K562 (cell line): ENCODE results near the gene MARCKSL1. TPM values are rescaled to one million over a fixed set of nuclear protein-coding genes. Genes with fewer than 3 reads are reported as not detected.

Experiments
- ADNP ChIP-seq: fragments of 200-800 bp; sonication (Bioruptor generic); IDR thresholded peaks from 2 replicates; pipeline ENCODE4 v1.6.1; 2016; ENCODE audit warnings: missing genetic modification characterization, missing compliant biosample characterization
- BACH1 ChIP-seq: fragments of 200-800 bp; sonication (Bioruptor generic); IDR thresholded peaks from 2 replicates; pipeline ENCODE4 v1.6.1; 2016; ENCODE audit warnings: missing genetic modification characterization, missing compliant biosample characterization
- BRD9 ChIP-seq: fragments of 450-650 bp; IDR thresholded peaks from 2 replicates; pipeline ENCODE4 v1.6.1; 2018; ENCODE audit warnings: low read depth; ENCODE audit not compliant: partially characterized antibody
- CC2D1A ChIP-seq: fragments of 450-650 bp; IDR thresholded peaks from 2 replicates; pipeline ENCODE4 v1.6.1; 2017; ENCODE audit warnings: mild to moderate bottlenecking
- CTBP1 ChIP-seq: fragments of 450-650 bp; IDR thresholded peaks from 2 replicates; pipeline ENCODE4 v1.6.1; 2016; ENCODE audit warnings: borderline replicate concordance
- HLTF ChIP-seq: fragments of 450-650 bp; IDR thresholded peaks from 2 replicates; pipeline ENCODE4 v1.6.1; 2016
- HMG20B ChIP-seq: fragments of 250-450 bp; sonication (Bioruptor Pico); IDR thresholded peaks from 2 replicates; pipeline ENCODE4 v1.5.0; 2021; ENCODE audit warnings: mild to moderate bottlenecking
- NCOR1 ChIP-seq: fragments of 450-650 bp; IDR thresholded peaks from 2 replicates; pipeline ENCODE4 v1.6.1; 2016; ENCODE audit warnings: mild to moderate bottlenecking, moderate library complexity
- NFE2 ChIP-seq: IDR thresholded peaks from 2 replicates; pipeline ENCODE4 v1.6.1; 2014; ENCODE audit warnings: antibody characterized with exemption, low read depth
- PHB2 ChIP-seq: fragments of 450-650 bp; IDR thresholded peaks from 2 replicates; pipeline ENCODE4 v1.6.1; 2017; ENCODE audit warnings: low read depth
- PHF20 ChIP-seq: fragments of 450-650 bp; IDR thresholded peaks from 2 replicates; pipeline ENCODE4 v1.6.1; 2018; ENCODE audit not compliant: partially characterized antibody
- PPARD ChIP-seq: fragments of 250-450 bp; sonication (Bioruptor Pico); IDR thresholded peaks from 2 replicates; pipeline ENCODE4 v1.8.0; 2022; ENCODE audit warnings: inconsistent platforms, mild to moderate bottlenecking, moderate library complexity
- PRMT5 ChIP-seq: sonication (generic); formaldehyde crosslinking; IDR thresholded peaks from 2 replicates; pipeline ENCODE4 v1.5.0; 2020; ENCODE audit warnings: missing genetic modification reagents
- STAT5B ChIP-seq: fragments of 250-450 bp; sonication (Bioruptor Pico); IDR thresholded peaks from 2 replicates; pipeline ENCODE4 v1.8.0; 2021; ENCODE audit warnings: mild to moderate bottlenecking, inconsistent platforms
- TRIM24 ChIP-seq, 2 experiments: fragments of 450-650 bp; IDR thresholded peaks; 2 replicates each; pipeline ENCODE4 v1.6.1; 2016
- XRCC5 ChIP-seq: fragments of 200-400 bp; formaldehyde crosslinking; IDR thresholded peaks from 2 replicates; pipeline ENCODE4 v1.6.1; 2017; ENCODE audit warnings: low read depth, mild to moderate bottlenecking, low read length
- ZNF174 ChIP-seq: fragments of 250-450 bp; sonication (Bioruptor Pico); IDR thresholded peaks from 2 replicates; pipeline ENCODE4 v1.4.0; 2020; ENCODE audit warnings: mild to moderate bottlenecking
- ZNF507 ChIP-seq: conservative IDR thresholded peaks from 2 replicates; pipeline ENCODE4 v1.6.1; 2017; ENCODE audit warnings: missing genetic modification characterization, missing compliant biosample characterization
- ZNF551 ChIP-seq: fragments of 250-450 bp; sonication (Bioruptor Pico); IDR thresholded peaks from 2 replicates; pipeline ENCODE4 v1.5.0; 2021; ENCODE audit warnings: mild to moderate bottlenecking, moderate library complexity
- ZNF583 ChIP-seq: fragments of 250-450 bp; sonication (Bioruptor Pico); IDR thresholded peaks from 2 replicates; pipeline ENCODE4 v1.4.0; 2020
- ZNF644 ChIP-seq: fragments of 200-800 bp; sonication (Bioruptor generic); IDR thresholded peaks from 2 replicates; pipeline ENCODE4 v1.6.1; 2016; ENCODE audit warnings: low read depth, missing genetic modification characterization, missing compliant biosample characterization
- ZNF79 ChIP-seq: fragments of 250-450 bp; sonication (Bioruptor Pico); IDR thresholded peaks from 2 replicates; pipeline ENCODE4 v1.4.0; 2020; ENCODE audit warnings: low read depth, mild to moderate bottlenecking, moderate library complexity
- polyA plus RNA-seq, 8 experiments: library from polyadenylated mRNA; depleted of rRNA in 4 of 8; stranded (reverse) in 5 of 8; unstranded in 3 of 8; fragments of >200 nt; fragmentation: Nextera tagmentation in 2 of 8; fragmentation: Illumina TruSeq in 1 of 8; extraction: Ambion mirVana in 2 of 8; extraction: Trizol in 1 of 8; gene quantifications; 2 replicates each; pipeline versions ENCODE4 v1.2.1 to v1.2.3, GENCODE V29; 2011 to 2014; ENCODE audit warnings: inconsistent platforms in 1 of 8, missing spikeins in 1 of 8
- total RNA-seq, 7 experiments: library from RNA; depleted of rRNA in 6 of 7; stranded (reverse); fragments of >200 nt in 6 of 7; fragmentation: Illumina TruSeq in 2 of 7; extraction: Trizol in 2 of 7; gene quantifications; 2 replicates each; pipeline versions ENCODE4 v1.2.1 to v1.2.3, GENCODE V29; 2011 to 2021; ENCODE audit warnings: low replicate concordance in 1 of 7
- TF ChIP-seq, protein P1 (sequence below): sonication (generic); formaldehyde crosslinking; IDR thresholded peaks from 2 replicates; pipeline ENCODE4 v1.8.0; 2023; ENCODE audit warnings: mild to moderate bottlenecking, missing genetic modification reagents
- TF ChIP-seq, protein P2 (sequence below): IDR thresholded peaks from 2 replicates; pipeline ENCODE4 v1.6.1; 2014; ENCODE audit warnings: antibody characterized with exemption
- TF ChIP-seq, protein P3 (sequence below): IDR thresholded peaks from 2 replicates; pipeline ENCODE4 v1.6.1; 2011; ENCODE audit warnings: borderline replicate concordance, low read depth, mild to moderate bottlenecking, moderate library complexity, low read length; ENCODE audit not compliant: insufficient read depth, poor library complexity, severe bottlenecking
- TF ChIP-seq, protein P4 (sequence below), 2 experiments: IDR thresholded peaks; 2 replicates each; pipeline ENCODE4 v1.6.1; 2011; ENCODE audit warnings: borderline replicate concordance in 1 of 2, control low read depth in 1 of 2, low read depth in 1 of 2, low read length in 1 of 2, mild to moderate bottlenecking in 1 of 2, mixed read lengths in 1 of 2, moderate library complexity in 1 of 2; ENCODE audit not compliant: insufficient read depth in 1 of 2, insufficient read length in 1 of 2, poor library complexity in 1 of 2, severe bottlenecking in 1 of 2; ENCODE audit errors: extremely low read depth in 1 of 2

Gene MARCKSL1
- total and polyA plus RNA-seq, 9 of the 15 experiments (the other 6 are each of a cell fraction or from before 2014, with no cell fraction given), result 14.7 to 325 (median 155) TPM

DNA sequence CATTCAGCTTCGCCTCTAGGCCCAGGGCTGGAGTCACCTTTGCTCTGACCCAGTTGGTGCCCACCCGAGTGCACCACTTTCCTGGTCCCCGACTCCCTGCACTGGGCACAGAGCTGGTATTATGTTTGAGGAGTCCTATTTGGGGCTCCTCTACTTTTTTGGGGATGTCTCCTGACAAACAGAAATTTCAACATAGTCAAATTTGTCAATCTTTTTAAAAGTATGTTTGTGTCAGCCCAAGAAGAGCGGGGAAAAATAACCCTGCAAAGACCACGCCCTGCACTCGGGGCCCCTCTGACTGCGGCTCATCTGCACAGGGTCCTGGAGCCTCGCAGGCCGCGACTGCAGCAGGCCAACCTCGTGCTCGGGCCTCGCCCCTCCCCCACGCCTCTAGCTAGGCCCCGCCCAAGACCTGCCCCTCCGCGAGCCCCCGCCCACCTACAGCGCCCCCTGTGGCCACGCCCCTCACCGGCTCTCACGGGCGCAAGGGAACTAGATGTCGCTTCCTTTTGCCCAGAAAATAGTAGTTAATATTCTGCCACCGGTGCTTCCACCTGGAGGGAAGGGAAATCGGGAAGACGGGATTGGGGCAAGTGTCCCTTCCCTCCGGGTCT is 14.9 kb upstream of the MARCKSL1 start (continued):
- TF ChIP-seq CTBP1 (no peak), PPARD (CRISPR knock-in tag) (no peak), ZNF507 (no peak), XRCC5 (no peak), HMG20B (CRISPR knock-in tag) (no peak), STAT5B (no peak), ZNF79 (CRISPR knock-in tag) (no peak), PRMT5 (CRISPR knock-in tag) (peak; percentile 60; the same call in 1 of the 2 replicates), ZNF644 (peak; percentile 64; the same call in 1 of the 2 replicates), NFE2 (no peak; the same call in 1 of the 2 replicates), PHB2 (no peak), NCOR1 (peak; percentile 19), HLTF (0 out of 2 replicates have a peak, but pooled peaks have one; percentile 9), CC2D1A (no peak), ADNP (tag) (no peak), ZNF551 (CRISPR knock-in tag) (no peak), ZNF174 (CRISPR knock-in tag) (no peak), BACH1 (no peak), PHF20 (peak; percentile 46), BRD9 (no peak), ZNF583 (CRISPR knock-in tag) (peak; percentile 90; the same call in 1 of the 2 replicates), TRIM24 (IDR thresholded peaks at IDR 0.05) (peak; percentile 69 to 75)
- TF ChIP-seq, protein P1, sequence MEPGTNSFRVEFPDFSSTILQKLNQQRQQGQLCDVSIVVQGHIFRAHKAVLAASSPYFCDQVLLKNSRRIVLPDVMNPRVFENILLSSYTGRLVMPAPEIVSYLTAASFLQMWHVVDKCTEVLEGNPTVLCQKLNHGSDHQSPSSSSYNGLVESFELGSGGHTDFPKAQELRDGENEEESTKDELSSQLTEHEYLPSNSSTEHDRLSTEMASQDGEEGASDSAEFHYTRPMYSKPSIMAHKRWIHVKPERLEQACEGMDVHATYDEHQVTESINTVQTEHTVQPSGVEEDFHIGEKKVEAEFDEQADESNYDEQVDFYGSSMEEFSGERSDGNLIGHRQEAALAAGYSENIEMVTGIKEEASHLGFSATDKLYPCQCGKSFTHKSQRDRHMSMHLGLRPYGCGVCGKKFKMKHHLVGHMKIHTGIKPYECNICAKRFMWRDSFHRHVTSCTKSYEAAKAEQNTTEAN (CRISPR knock-in tag), result peak; percentile 44; the same call in 1 of the 2 replicates
- TF ChIP-seq, protein P2, sequence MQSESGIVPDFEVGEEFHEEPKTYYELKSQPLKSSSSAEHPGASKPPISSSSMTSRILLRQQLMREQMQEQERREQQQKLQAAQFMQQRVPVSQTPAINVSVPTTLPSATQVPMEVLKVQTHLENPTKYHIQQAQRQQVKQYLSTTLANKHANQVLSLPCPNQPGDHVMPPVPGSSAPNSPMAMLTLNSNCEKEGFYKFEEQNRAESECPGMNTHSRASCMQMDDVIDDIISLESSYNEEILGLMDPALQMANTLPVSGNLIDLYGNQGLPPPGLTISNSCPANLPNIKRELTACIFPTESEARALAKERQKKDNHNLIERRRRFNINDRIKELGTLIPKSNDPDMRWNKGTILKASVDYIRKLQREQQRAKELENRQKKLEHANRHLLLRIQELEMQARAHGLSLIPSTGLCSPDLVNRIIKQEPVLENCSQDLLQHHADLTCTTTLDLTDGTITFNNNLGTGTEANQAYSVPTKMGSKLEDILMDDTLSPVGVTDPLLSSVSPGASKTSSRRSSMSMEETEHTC, result peak; percentile 63; the same call in 1 of the 2 replicates
- TF ChIP-seq, protein P3, sequence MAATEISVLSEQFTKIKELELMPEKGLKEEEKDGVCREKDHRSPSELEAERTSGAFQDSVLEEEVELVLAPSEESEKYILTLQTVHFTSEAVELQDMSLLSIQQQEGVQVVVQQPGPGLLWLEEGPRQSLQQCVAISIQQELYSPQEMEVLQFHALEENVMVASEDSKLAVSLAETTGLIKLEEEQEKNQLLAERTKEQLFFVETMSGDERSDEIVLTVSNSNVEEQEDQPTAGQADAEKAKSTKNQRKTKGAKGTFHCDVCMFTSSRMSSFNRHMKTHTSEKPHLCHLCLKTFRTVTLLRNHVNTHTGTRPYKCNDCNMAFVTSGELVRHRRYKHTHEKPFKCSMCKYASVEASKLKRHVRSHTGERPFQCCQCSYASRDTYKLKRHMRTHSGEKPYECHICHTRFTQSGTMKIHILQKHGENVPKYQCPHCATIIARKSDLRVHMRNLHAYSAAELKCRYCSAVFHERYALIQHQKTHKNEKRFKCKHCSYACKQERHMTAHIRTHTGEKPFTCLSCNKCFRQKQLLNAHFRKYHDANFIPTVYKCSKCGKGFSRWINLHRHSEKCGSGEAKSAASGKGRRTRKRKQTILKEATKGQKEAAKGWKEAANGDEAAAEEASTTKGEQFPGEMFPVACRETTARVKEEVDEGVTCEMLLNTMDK, result peak; percentile 100
- TF ChIP-seq, protein P4, sequence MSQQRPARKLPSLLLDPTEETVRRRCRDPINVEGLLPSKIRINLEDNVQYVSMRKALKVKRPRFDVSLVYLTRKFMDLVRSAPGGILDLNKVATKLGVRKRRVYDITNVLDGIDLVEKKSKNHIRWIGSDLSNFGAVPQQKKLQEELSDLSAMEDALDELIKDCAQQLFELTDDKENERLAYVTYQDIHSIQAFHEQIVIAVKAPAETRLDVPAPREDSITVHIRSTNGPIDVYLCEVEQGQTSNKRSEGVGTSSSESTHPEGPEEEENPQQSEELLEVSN (IDR thresholded peaks at IDR 0.05; ENCODE audit: borderline replicate concordance in 1 of 2, extremely low read depth in 1 of 2, insufficient read depth in 1 of 2, insufficient read length in 1 of 2, low read depth in 1 of 2, low read length in 1 of 2, poor library complexity in 1 of 2, severe bottlenecking in 1 of 2), result peak; percentile 99 to 100
